K562 (cell line): Measurements from ENCODE around the gene LHX5. TPM values are rescaled to one million over a fixed set of nuclear protein-coding genes. Genes with fewer than 3 reads are reported as not detected.
A peak's percentile ranks its signal among the peaks of the same experiment; 100 is the strongest.

Experiments
- COPS2 ChIP-seq: fragments of 450-650 bp; conservative IDR thresholded peaks from 2 replicates; pipeline ENCODE4 v1.6.1; 2016; ENCODE audit warnings: mild to moderate bottlenecking, moderate library complexity
- DACH1 ChIP-seq: fragments of 450-650 bp; IDR thresholded peaks from 2 replicates; pipeline ENCODE4 v1.6.1; 2018; ENCODE audit not compliant: partially characterized antibody
- HMGN3 ChIP-seq: IDR thresholded peaks from 2 replicates; pipeline ENCODE4 v1.6.1; 2011; ENCODE audit warnings: borderline replicate concordance, low read depth, mild to moderate bottlenecking, mixed read lengths, low read length; ENCODE audit not compliant: insufficient read length; ENCODE audit errors: extremely low read depth
- HNRNPH1 ChIP-seq: fragments of 200-400 bp; formaldehyde crosslinking; optimal IDR thresholded peaks from 2 replicates; pipeline ENCODE3; 2017; ENCODE audit warnings: low read depth, mild to moderate bottlenecking, low read length, moderate library complexity
- KDM1A ChIP-seq, 2 experiments: fragments of 450-650 bp; IDR thresholded peaks; 2 replicates each; pipeline ENCODE4 v1.6.1; 2016; ENCODE audit warnings: mild to moderate bottlenecking in 2 of 2
- MAFF ChIP-seq: IDR thresholded peaks from 2 replicates; pipeline ENCODE4 v1.6.1; 2012; ENCODE audit warnings: low read length, improper control_type of control experiment
- MAFG ChIP-seq: fragments of 450-650 bp; conservative IDR thresholded peaks from 2 replicates; pipeline ENCODE4 v1.6.1; 2016; ENCODE audit warnings: missing genetic modification characterization, missing compliant biosample characterization
- MAFK ChIP-seq: IDR thresholded peaks from 2 replicates; pipeline ENCODE4 v1.6.1; 2011; ENCODE audit warnings: low read length, improper control_type of control experiment
- MAZ ChIP-seq, 2 experiments: fragments of 450-650 bp in 1 of 2; sonication (generic) in 1 of 2; formaldehyde crosslinking; IDR thresholded peaks in 1 of 2; conservative IDR thresholded peaks in 1 of 2; 2 replicates each; pipeline versions ENCODE4 v1.4.0 to v1.5.0; 2020; ENCODE audit warnings: mild to moderate bottlenecking in 1 of 2, missing genetic modification reagents in 1 of 2
- MLLT1 ChIP-seq, 2 experiments: fragments of 450-650 bp; IDR thresholded peaks; 2 replicates each; pipeline ENCODE4 v1.6.1; 2016
- MTA2 ChIP-seq: fragments of 450-650 bp; IDR thresholded peaks from 2 replicates; pipeline ENCODE4 v1.6.1; 2016; ENCODE audit warnings: low read depth
- SIN3A ChIP-seq, 2 experiments: fragments of 150-350 bp in 1 of 2; IDR thresholded peaks; 2 replicates each; pipeline ENCODE4 v1.6.1; 2011 to 2016; ENCODE audit warnings: borderline replicate concordance in 2 of 2, low read depth in 2 of 2, low read length in 2 of 2, mild to moderate bottlenecking in 2 of 2, moderate library complexity in 2 of 2; ENCODE audit not compliant: control insufficient read depth in 1 of 2
- SNAPC5 ChIP-seq: fragments of 250-450 bp; sonication (Bioruptor Pico); IDR thresholded peaks from 2 replicates; pipeline ENCODE4 v1.8.0; 2021; ENCODE audit warnings: moderate library complexity, mild to moderate bottlenecking, inconsistent platforms
- SRSF3 ChIP-seq: fragments of 200-400 bp; formaldehyde crosslinking; IDR thresholded peaks from 2 replicates; pipeline ENCODE4 v1.6.1; 2016; ENCODE audit warnings: mild to moderate bottlenecking, low read length, moderate library complexity; ENCODE audit not compliant: insufficient read depth
- TAL1 ChIP-seq: fragments of 450-650 bp; IDR thresholded peaks from 2 replicates; pipeline ENCODE4 v1.6.1; 2016; ENCODE audit warnings: mild to moderate bottlenecking
- TCF3 ChIP-seq: sonication (generic); formaldehyde crosslinking; IDR thresholded peaks from 2 replicates; pipeline ENCODE4 v1.4.0; 2020; ENCODE audit warnings: mild to moderate bottlenecking, missing genetic modification reagents
- TEAD1 ChIP-seq, 2 experiments: fragments of 450-650 bp in 1 of 2; sonication (generic) in 1 of 2; formaldehyde crosslinking; IDR thresholded peaks; 2 replicates each; pipeline versions ENCODE4 v1.4.0 to v1.8.0; 2020 to 2022; ENCODE audit warnings: mild to moderate bottlenecking in 2 of 2, missing genetic modification reagents in 1 of 2
- TEAD4 ChIP-seq, 2 experiments: sonication (generic) in 1 of 2; formaldehyde crosslinking in 1 of 2; IDR thresholded peaks; 2 replicates each; pipeline versions ENCODE4 v1.6.1 to v1.8.0; 2012 to 2022; ENCODE audit warnings: borderline replicate concordance in 1 of 2, inconsistent platforms in 1 of 2, low read length in 1 of 2, mild to moderate bottlenecking in 1 of 2, missing genetic modification reagents in 1 of 2
- ZNF24 ChIP-seq: fragments of 450-650 bp; IDR thresholded peaks from 2 replicates; pipeline ENCODE4 v1.6.1; 2016
- ZNF449 ChIP-seq: fragments of 250-450 bp; sonication (Bioruptor Pico); IDR thresholded peaks from 2 replicates; pipeline ENCODE4 v1.8.0; 2022; ENCODE audit warnings: moderate library complexity, mild to moderate bottlenecking, inconsistent platforms
- ZNF695 ChIP-seq: fragments of 450-650 bp; formaldehyde crosslinking; IDR thresholded peaks from 2 replicates; pipeline ENCODE4 v1.4.0; 2020; ENCODE audit warnings: mild to moderate bottlenecking, moderate library complexity
- ZNF780A ChIP-seq: fragments of 250-450 bp; sonication (Bioruptor Pico); IDR thresholded peaks from 2 replicates; pipeline ENCODE4 v1.5.0; 2021; ENCODE audit warnings: mild to moderate bottlenecking
- ZNF785 ChIP-seq: fragments of 250-450 bp; sonication (Bioruptor Pico); IDR thresholded peaks from 2 replicates; pipeline ENCODE4 v1.4.0; 2020; ENCODE audit warnings: mild to moderate bottlenecking
- polyA plus RNA-seq, 8 experiments: library from polyadenylated mRNA; depleted of rRNA in 4 of 8; stranded (reverse) in 5 of 8; unstranded in 3 of 8; fragments of >200 nt; fragmentation: Nextera tagmentation in 2 of 8; fragmentation: Illumina TruSeq in 1 of 8; extraction: Ambion mirVana in 2 of 8; extraction: Trizol in 1 of 8; gene quantifications; 2 replicates each; pipeline versions ENCODE4 v1.2.1 to v1.2.3, GENCODE V29; 2011 to 2014; ENCODE audit warnings: inconsistent platforms in 1 of 8, missing spikeins in 1 of 8
- total RNA-seq, 7 experiments: library from RNA; depleted of rRNA in 6 of 7; stranded (reverse); fragments of >200 nt in 6 of 7; fragmentation: Illumina TruSeq in 2 of 7; extraction: Trizol in 2 of 7; gene quantifications; 2 replicates each; pipeline versions ENCODE4 v1.2.1 to v1.2.3, GENCODE V29; 2011 to 2021; ENCODE audit warnings: low replicate concordance in 1 of 7

LHX5 gene
- total and polyA plus RNA-seq, 9 of the 15 experiments (the other 6 are each of a cell fraction or from before 2014, with no cell fraction given): 0.04 to 0.17 (median 0.05) TPM; not detected in 6

GRCh38 chr12:113420996-113421595 lies 50.6 kb downstream of the LHX5 start (continued):
- no peak for TF ChIP-seq MLLT1 (IDR thresholded peaks at IDR 0.05)
- TF ChIP-seq MAZ (CRISPR knock-in tag; conservative IDR thresholded peaks at IDR 0.05 in 1 of 2, IDR thresholded peaks at IDR 0.05 in 1 of 2): peak in 1 of 2 experiments; percentile 32; a peak in 1 of 4 replicates
- TF ChIP-seq TEAD1 (CRISPR knock-in tag; IDR thresholded peaks at IDR 0.05): no peak
- no peak for TF ChIP-seq COPS2
- TF ChIP-seq MAFK: no peak
- TF ChIP-seq ZNF785 (CRISPR knock-in tag): no peak
- TF ChIP-seq TCF3 (CRISPR knock-in tag): peak; percentile 55
- 0 out of 4 replicates have a peak, but pooled peaks of 1 of the 2 experiments have one; percentile 21 for TF ChIP-seq KDM1A (IDR thresholded peaks at IDR 0.05)
- TF ChIP-seq ZNF780A: no peak
- no peak for TF ChIP-seq MAFF
- no peak for TF ChIP-seq SNAPC5 (CRISPR knock-in tag)
- TF ChIP-seq ZNF24: peak; percentile 76
- TF ChIP-seq TEAD4 (IDR thresholded peaks at IDR 0.05; ENCODE audit: low read length): peak; percentile 55; the same call in 1 of the 2 replicates
- TF ChIP-seq TEAD4 (CRISPR knock-in tag; IDR thresholded peaks at IDR 0.05; ENCODE audit: borderline replicate concordance): no peak
- TF ChIP-seq MAFG (tag): no peak
- no peak for TF ChIP-seq SRSF3
- TF ChIP-seq HMGN3: no peak
- TF ChIP-seq HNRNPH1: no peak
- TF ChIP-seq ZNF449 (CRISPR knock-in tag): no peak
- peak; percentile 65 for TF ChIP-seq DACH1
- no peak for TF ChIP-seq ZNF695 (CRISPR knock-in tag)
- peak; percentile 42; the same call in 1 of the 2 replicates for TF ChIP-seq MTA2
- peak in 1 of 2 experiments; percentile 19; a peak in 1 of 4 replicates for TF ChIP-seq SIN3A (IDR thresholded peaks at IDR 0.05; ENCODE audit: borderline replicate concordance in 2 of 2, control insufficient read depth in 1 of 2, low read depth in 2 of 2, low read length in 2 of 2)
- TF ChIP-seq TAL1: peak; percentile 45; the same call in 1 of the 2 replicates
